ENCODE data around the gene AGR2.

DNA sequence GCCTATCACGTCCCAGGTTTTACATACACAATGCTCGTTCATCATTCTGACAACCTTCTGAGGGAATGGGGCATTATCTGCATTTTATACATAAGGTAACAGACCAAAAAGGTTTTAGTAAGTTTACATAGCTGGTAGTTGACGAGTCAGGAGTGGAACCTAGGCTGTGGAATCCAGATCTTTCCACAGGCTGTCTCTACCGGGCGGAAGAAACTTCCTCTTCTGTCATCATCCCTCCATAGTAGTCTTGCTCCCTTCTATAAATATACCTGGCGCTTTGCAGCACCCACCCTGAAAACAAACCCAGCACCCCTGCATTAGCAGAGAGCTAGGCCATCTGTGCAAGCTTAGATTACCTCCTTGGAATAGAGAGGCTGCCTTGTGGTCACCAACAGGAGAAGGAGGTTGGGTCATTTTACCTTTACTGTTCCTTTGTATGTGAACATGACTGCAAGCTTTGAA, 49.9 kb downstream of the AGR2 start:
- TF ChIP-seq CTCF (IDR thresholded peaks at IDR 0.05): no peak
- no peak for TF ChIP-seq POLR2A (IDR thresholded peaks at IDR 0.05)
- TF ChIP-seq EP300 (IDR thresholded peaks at IDR 0.05): no peak

Measured in tibial nerve (tissue), 4 donors.